ENCODE measurements around the gene DHX57.

The DHX57 gene

GRCh38 chr2:38789691-38790090 lies 86.0 kb downstream of the DHX57 start:
- TF ChIP-seq CTCF (IDR thresholded peaks at IDR 0.05; ENCODE audit: extremely low read depth, missing control alignments), result no peak
- no peak for DNase-seq (ENCODE audit: low spot score)

- no peak for DNase-seq (ENCODE audit: low spot score)
- no peak for TF ChIP-seq CTCF (IDR thresholded peaks at IDR 0.05; ENCODE audit: extremely low read depth, missing control alignments)
Observed at GRCh38 chr2:38788306-38788705, 87.4 kb downstream of the DHX57 start.

GRCh38 chr2:38783586-38783985 lies 92.1 kb downstream of the DHX57 start:
- TF ChIP-seq CTCF (IDR thresholded peaks at IDR 0.05; ENCODE audit: extremely low read depth, missing control alignments), result no peak

DNA sequence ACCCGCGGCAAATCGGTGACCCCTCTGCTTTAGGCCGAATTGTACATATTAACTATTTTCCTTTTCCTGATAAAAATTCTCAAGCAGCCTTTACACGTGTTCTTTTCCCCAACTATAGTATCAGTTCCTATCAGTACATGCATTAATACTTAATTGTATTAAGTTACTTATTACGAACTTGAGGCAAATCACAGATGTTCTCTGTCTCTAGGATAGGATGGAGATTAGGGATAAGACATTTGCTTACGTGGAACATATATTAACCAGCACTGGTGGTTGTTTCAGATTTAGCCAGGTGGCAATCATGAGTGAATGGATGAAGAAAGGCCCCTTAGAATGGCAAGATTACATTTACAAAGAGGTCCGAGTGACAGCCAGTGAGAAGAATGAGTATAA lies 97.0 kb downstream of the DHX57 start:
- TF ChIP-seq CTCF (IDR thresholded peaks at IDR 0.05; ENCODE audit: extremely low read depth, missing control alignments), result no peak
- no peak for DNase-seq (ENCODE audit: low spot score)

More at GRCh38 chr2:38783586-38783985, 92.1 kb downstream of the DHX57 start:
- DNase-seq (ENCODE audit: low spot score), result no peak

DNA sequence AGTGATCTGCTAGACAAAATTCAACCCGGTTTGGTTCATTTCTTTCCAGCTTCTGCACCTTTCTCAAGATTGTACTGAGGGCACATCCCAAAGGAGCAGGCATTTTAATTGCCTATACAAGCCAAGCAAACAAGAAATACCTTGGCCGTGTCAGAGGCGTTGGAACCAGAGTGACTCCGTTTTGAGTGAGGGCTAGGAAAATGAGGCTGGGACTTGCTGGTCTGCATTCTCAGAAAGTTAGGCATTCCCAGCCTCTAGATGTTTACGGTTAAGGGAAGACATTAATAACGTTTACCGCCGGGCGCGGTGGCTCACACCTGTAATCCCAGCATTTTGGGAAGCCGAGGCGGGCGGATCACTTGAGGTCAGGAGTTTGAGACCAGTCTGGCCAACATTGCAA lies 99.2 kb downstream of the DHX57 start:
- no peak for DNase-seq (ENCODE audit: low spot score)
- TF ChIP-seq CTCF (IDR thresholded peaks at IDR 0.05; ENCODE audit: extremely low read depth, missing control alignments), result no peak

GRCh38 chr2:38775921-38776225 lies 99.9 kb downstream of the DHX57 start:
- DNase-seq (ENCODE audit: low spot score), result no peak
- no peak for TF ChIP-seq CTCF (IDR thresholded peaks at IDR 0.05; ENCODE audit: extremely low read depth, missing control alignments)

GRCh38 chr2:38775097-38775920 lies 100.4 kb downstream of the DHX57 start:
- no peak for TF ChIP-seq CTCF (IDR thresholded peaks at IDR 0.05; ENCODE audit: extremely low read depth, missing control alignments)
- no peak for DNase-seq (ENCODE audit: low spot score)

All from GM20000 (cell line).